IPS DF 6.9 (cell line): Measurements from ENCODE around the gene PLD6.
"Not testable (repeated sequence)": the region's sequence is repeated elsewhere in the genome, so short reads cannot be mapped to it uniquely, and the experiment has no call there.

Experiments used
- DNase-seq: peaks from one replicate; pipeline ENCODE4 v3.0.0-alpha.2; 2013; ENCODE audit warnings: low read depth, low spot score
- H3K27ac ChIP-seq: one replicate; pipeline ENCODE4 v1.5.1; 2013; ENCODE audit warnings: low read length, control low read depth
- H3K27me3 ChIP-seq: 2 replicates; pipeline ENCODE4 v1.6.1; 2013; ENCODE audit warnings: mild to moderate bottlenecking, low read length; ENCODE audit not compliant: control insufficient read depth, insufficient read depth
- H3K36me3 ChIP-seq: 2 replicates; pipeline ENCODE4 v1.6.1; 2013; ENCODE audit warnings: low read length; ENCODE audit not compliant: control insufficient read depth, insufficient read depth
- H3K4me1 ChIP-seq: 2 replicates; pipeline ENCODE4 v1.6.1; 2013; ENCODE audit warnings: low read length; ENCODE audit not compliant: control insufficient read depth, insufficient read depth
- H3K4me3 ChIP-seq: 2 replicates; pipeline ENCODE4 v1.5.1; 2013; ENCODE audit warnings: mild to moderate bottlenecking, low read length
- H3K9me3 ChIP-seq: 2 replicates; pipeline ENCODE4 v1.6.1; 2013; ENCODE audit warnings: low read length, inconsistent platforms; ENCODE audit not compliant: control insufficient read depth, insufficient read depth
- WGBS: extraction: QIAGEN DNeasy Blood & Tissue Kit; methylation state at CpG from one replicate; pipeline ENCODE4 v1.1.7; 2013; ENCODE audit warnings: mixed read lengths, missing lambda C conversion rate; ENCODE audit not compliant: insufficient read length, insufficient coverage; 5-methylcytosine and 5-hydroxymethylcytosine counted together

The PLD6 gene

GRCh38 chr17:17200831-17201230 is 5.3 kb downstream of the PLD6 start:
- H3K4me3 ChIP-seq = no peak overlapping the region
- DNase-seq = no peak
- peaks cover 2% of the 10 kb centered on the region; the same call in 1 of the 2 replicates for H3K36me3 ChIP-seq
- no peak overlapping the region for H3K27ac ChIP-seq
- H3K9me3 ChIP-seq = no peaks in the 10 kb centered on the region
- H3K4me1 ChIP-seq = no peaks in the 10 kb centered on the region
- no peaks in the 10 kb centered on the region for H3K27me3 ChIP-seq
- WGBS = no CpG with 5 or more reads among the region's 5 CpGs

- H3K36me3 ChIP-seq = no peaks in the 10 kb centered on the region; the same call in 1 of the 2 replicates
- no peak overlapping the region for H3K4me3 ChIP-seq
- WGBS = no CpG with 5 or more reads among the region's 7 CpGs
- no peak overlapping the region for H3K27ac ChIP-seq
- H3K27me3 ChIP-seq = no peaks in the 10 kb centered on the region
- no peaks in the 10 kb centered on the region for H3K9me3 ChIP-seq
- DNase-seq = no peak
- no peaks in the 10 kb centered on the region for H3K4me1 ChIP-seq
Measured at GRCh38 chr17:17200311-17200710, 5.8 kb downstream of the PLD6 start.

- Histone ChIP-seq H3K27ac (no peak overlapping the region), H3K36me3 (no peaks in the 10 kb centered on the region; the same call in 1 of the 2 replicates), H3K9me3 (no peaks in the 10 kb centered on the region), H3K4me3 (no peak overlapping the region), H3K27me3 (no peaks in the 10 kb centered on the region), H3K4me1 (no peaks in the 10 kb centered on the region)
- WGBS = no CpG with 5 or more reads among the region's 1 CpG
- no peak for DNase-seq
Measured at GRCh38 chr17:17198281-17198680, 7.9 kb downstream of the PLD6 start.

GRCh38 chr17:17196776-17197175 is 9.4 kb downstream of the PLD6 start:
- Histone ChIP-seq H3K36me3 (no peaks in the 10 kb centered on the region), H3K9me3 (no peaks in the 10 kb centered on the region), H3K4me1 (no peaks in the 10 kb centered on the region), H3K27ac (no peak overlapping the region), H3K27me3 (no peaks in the 10 kb centered on the region), H3K4me3 (no peak overlapping the region)
- DNase-seq = no peak

GRCh38 chr17:17195466-17195865 is 10.7 kb downstream of the PLD6 start:
- H3K27me3 ChIP-seq, H3K4me1 ChIP-seq, DNase-seq, H3K9me3 ChIP-seq, H3K36me3 ChIP-seq, H3K4me3 ChIP-seq, H3K27ac ChIP-seq: not testable (repeated sequence)
- no CpG with 5 or more reads among the region's 5 CpGs for WGBS

- H3K4me1 ChIP-seq = peaks cover 4% of the 10 kb centered on the region; the same call in 1 of the 2 replicates
Measured at GRCh38 chr17:17191961-17192381, 14.2 kb downstream of the PLD6 start.

GRCh38 chr17:17191346-17191792 is 14.8 kb downstream of the PLD6 start:
- H3K9me3 ChIP-seq = no peaks in the 10 kb centered on the region
- no peaks in the 10 kb centered on the region for H3K27me3 ChIP-seq
- no peak overlapping the region for H3K27ac ChIP-seq
- no peak for DNase-seq
- no CpG with 5 or more reads among the region's 11 CpGs for WGBS
- peaks cover 4% of the 10 kb centered on the region; the same call in 1 of the 2 replicates for H3K4me1 ChIP-seq
- H3K4me3 ChIP-seq = no peak overlapping the region
- H3K36me3 ChIP-seq = 0 out of 2 replicates have a peak, but pooled peaks cover 3% of the 10 kb centered on the region

More at GRCh38 chr17:17191961-17192381, 14.2 kb downstream of the PLD6 start:
- no peaks in the 10 kb centered on the region for H3K27me3 ChIP-seq
- DNase-seq = no peak
- H3K27ac ChIP-seq = no peak overlapping the region
- H3K4me3 ChIP-seq = no peak overlapping the region
- no peaks in the 10 kb centered on the region for H3K9me3 ChIP-seq
- H3K36me3 ChIP-seq = no peaks in the 10 kb centered on the region
- no CpG with 5 or more reads among the region's 10 CpGs for WGBS

- Histone ChIP-seq H3K36me3 (0 out of 2 replicates have a peak, but pooled peaks cover 3% of the 10 kb centered on the region), H3K27me3 (no peaks in the 10 kb centered on the region), H3K4me3 (no peak overlapping the region), H3K4me1 (peaks cover 4% of the 10 kb centered on the region; the same call in 1 of the 2 replicates), H3K27ac (no peak overlapping the region), H3K9me3 (no peaks in the 10 kb centered on the region)
- DNase-seq = no peak
- WGBS = no CpG with 5 or more reads among the region's 7 CpGs
Measured at GRCh38 chr17:17190188-17190587, 15.9 kb downstream of the PLD6 start.

- peaks cover 4% of the 10 kb centered on the region; the same call in 1 of the 2 replicates for H3K4me1 ChIP-seq
- H3K36me3 ChIP-seq = peaks cover 3% of the 10 kb centered on the region; the same call in 1 of the 2 replicates
- no peak for DNase-seq
- WGBS = no CpG with 5 or more reads among the region's 4 CpGs
- H3K27ac ChIP-seq = no peak overlapping the region
- no peaks in the 10 kb centered on the region for H3K27me3 ChIP-seq
- no peak overlapping the region for H3K4me3 ChIP-seq
- no peaks in the 10 kb centered on the region for H3K9me3 ChIP-seq
Measured at GRCh38 chr17:17189559-17189958, 16.6 kb downstream of the PLD6 start.

GRCh38 chr17:17188586-17188985 is 17.5 kb downstream of the PLD6 start:
- whole genome bisulfite sequencing = no CpG with 5 or more reads among the region's 4 CpGs
- no peaks in the 10 kb centered on the region for H3K9me3 ChIP-seq
- peaks cover 4% of the 10 kb centered on the region; the same call in 1 of the 2 replicates for H3K4me1 ChIP-seq
- H3K27ac ChIP-seq = no peak overlapping the region
- DNase-seq = no peak
- H3K27me3 ChIP-seq = no peaks in the 10 kb centered on the region
- H3K4me3 ChIP-seq = no peak overlapping the region
- peaks cover 3% of the 10 kb centered on the region; the same call in 1 of the 2 replicates for H3K36me3 ChIP-seq
